HEK293 (cell line): Measurements from ENCODE around the gene GATA1.
"Not testable (repeated sequence)": the region's sequence is repeated elsewhere in the genome, so short reads cannot be mapped to it uniquely, and the experiment has no call there.

ENCODE experiments used
- CTCF ChIA-PET: fragments of 350-600 bp; formaldehyde crosslinking; extraction: SDS; loops from one replicate; lab custom pipeline; 2021; ENCODE audit warnings: antibody characterized with exemption; lab: Yijun Ruan, JAX
- POLR2A ChIA-PET: fragments of 300-600 bp; formaldehyde crosslinking; extraction: SDS; loops from one replicate; lab custom pipeline; 2020; ENCODE audit warnings: antibody characterized with exemption, inconsistent platforms; lab: Yijun Ruan, JAX
- H3K27ac ChIP-seq: fragments of 200-500 bp; sonication (Bioruptor generic); 2 replicates; pipeline ENCODE4 v1.5.1; 2014; ENCODE audit warnings: low read depth, low read length, control low read depth, inconsistent platforms; ENCODE audit errors: extremely low read depth
- H3K36me3 ChIP-seq, 2 experiments: fragments of 200-500 bp in 1 of 2; sonication (Bioruptor generic) in 1 of 2; 1 replicate in 1 of 2; 2 replicates in 1 of 2; pipeline ENCODE4 v1.5.1; 2014 to 2017; ENCODE audit warnings: inconsistent platforms in 2 of 2, low read length in 2 of 2; ENCODE audit not compliant: control insufficient read depth in 2 of 2, insufficient read depth in 1 of 2
- H3K4me1 ChIP-seq: fragments of 200-500 bp; sonication (Bioruptor generic); 2 replicates; pipeline ENCODE4 v1.5.1; 2014; ENCODE audit warnings: mild to moderate bottlenecking, low read length, inconsistent platforms; ENCODE audit not compliant: control insufficient read depth, insufficient read depth
- H3K4me3 ChIP-seq: 2 replicates; pipeline ENCODE4 v1.5.1; 2011; ENCODE audit warnings: low read depth, mild to moderate bottlenecking, control low read depth, low read length, moderate library complexity
- H3K9me3 ChIP-seq: fragments of 200-500 bp; sonication (Bioruptor generic); 2 replicates; pipeline ENCODE4 v1.5.1; 2014; ENCODE audit warnings: low read depth, low read length, inconsistent platforms; ENCODE audit not compliant: control insufficient read depth, insufficient read depth
- GLI2 ChIP-seq: fragments of 450-650 bp; formaldehyde crosslinking; IDR thresholded peaks from 2 replicates; pipeline ENCODE4; 2017; ENCODE audit warnings: missing biosample characterization, missing genetic modification characterization, low read depth, borderline replicate concordance
- GLIS1 ChIP-seq: fragments of 450-650 bp; formaldehyde crosslinking; IDR thresholded peaks from 2 replicates; pipeline ENCODE4 v1.5.1; 2016; ENCODE audit warnings: missing biosample characterization, missing genetic modification characterization
- OVOL3 ChIP-seq: fragments of 450-650 bp; formaldehyde crosslinking; IDR thresholded peaks from 2 replicates; pipeline ENCODE4 v1.5.1; 2016; ENCODE audit warnings: missing biosample characterization, missing genetic modification characterization
- SP2 ChIP-seq: fragments of 450-650 bp; formaldehyde crosslinking; IDR thresholded peaks from 2 replicates; pipeline ENCODE4 v1.5.1; 2016; ENCODE audit warnings: missing biosample characterization, missing genetic modification characterization
- ZBTB48 ChIP-seq: fragments of 450-650 bp; formaldehyde crosslinking; IDR thresholded peaks from 2 replicates; pipeline ENCODE4 v1.5.1; 2016; ENCODE audit warnings: missing biosample characterization, missing genetic modification characterization
- ZNF211 ChIP-seq: fragments of 450-650 bp; formaldehyde crosslinking; IDR thresholded peaks from 2 replicates; pipeline ENCODE4 v1.5.1; 2016; ENCODE audit warnings: low read depth, missing biosample characterization, missing genetic modification characterization
- ZNF23 ChIP-seq: fragments of 450-650 bp; formaldehyde crosslinking; IDR thresholded peaks from 2 replicates; pipeline ENCODE4 v1.5.1; 2016; ENCODE audit warnings: missing biosample characterization, missing genetic modification characterization, borderline replicate concordance
- ZNF239 ChIP-seq: fragments of 450-650 bp; formaldehyde crosslinking; IDR thresholded peaks from 2 replicates; pipeline ENCODE4 v1.5.1; 2016; ENCODE audit warnings: missing biosample characterization, missing genetic modification characterization
- ZNF37A ChIP-seq: fragments of 450-650 bp; IDR thresholded peaks from 2 replicates; pipeline ENCODE4 v1.5.1; 2018; ENCODE audit warnings: missing biosample characterization, missing genetic modification characterization
- ZNF404 ChIP-seq: fragments of 450-650 bp; formaldehyde crosslinking; IDR thresholded peaks from 2 replicates; pipeline ENCODE4 v1.5.1; 2017; ENCODE audit warnings: missing biosample characterization, missing genetic modification characterization
- ZNF600 ChIP-seq: fragments of 450-650 bp; formaldehyde crosslinking; IDR thresholded peaks from 2 replicates; pipeline ENCODE4 v1.5.1; 2016; ENCODE audit warnings: missing biosample characterization, missing genetic modification characterization
- ZNF660 ChIP-seq: fragments of 450-650 bp; IDR thresholded peaks from 2 replicates; pipeline ENCODE4 v1.5.1; 2018; ENCODE audit warnings: missing biosample characterization, mild to moderate bottlenecking, missing genetic modification characterization
- TF ChIP-seq, protein P1 (sequence below): fragments of 450-650 bp; formaldehyde crosslinking; IDR thresholded peaks from 2 replicates; pipeline ENCODE4 v1.5.1; 2016; ENCODE audit warnings: missing biosample characterization, missing genetic modification characterization
- TF ChIP-seq, protein P2 (sequence below): fragments of 450-650 bp; formaldehyde crosslinking; IDR thresholded peaks from 2 replicates; pipeline ENCODE4 v1.5.1; 2016; ENCODE audit warnings: missing biosample characterization, missing genetic modification characterization

The GATA1 gene

DNA sequence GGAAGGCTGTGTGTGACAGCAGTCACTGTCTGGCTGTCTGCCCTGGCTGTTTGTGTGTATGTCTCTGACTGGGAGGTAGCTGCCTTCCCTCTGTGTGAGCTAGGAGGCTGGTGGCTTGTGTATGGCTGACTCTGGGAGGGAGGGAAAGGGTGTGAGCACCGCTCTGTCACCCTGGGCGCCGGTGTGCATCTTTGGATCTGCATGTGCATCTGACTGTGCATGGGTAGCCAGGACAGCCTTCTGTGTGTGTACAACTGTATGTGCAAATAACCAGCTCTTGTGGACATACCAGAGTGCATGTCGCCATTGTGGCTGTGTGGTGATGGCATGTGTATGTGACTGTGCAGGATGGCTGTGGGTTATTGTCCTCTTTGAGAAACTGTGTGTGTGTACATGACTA is 32.5 kb downstream of the GATA1 start:
- Histone ChIP-seq H3K9me3 (no peaks in the 10 kb centered on the region), H3K4me1 (no peaks in the 10 kb centered on the region), H3K36me3 (peaks cover 0 to 72% of the 10 kb centered on the region in 2 experiments; a peak in 1 of 3 replicates), H3K4me3 (no peak overlapping the region), H3K27ac (no peak overlapping the region)
- POLR2A ChIA-PET, result no interaction called here
- CTCF ChIA-PET, result no interaction called here
- TF ChIP-seq GLI2 (tag by site-specific recombination), result no peak
- TF ChIP-seq, protein P1, sequence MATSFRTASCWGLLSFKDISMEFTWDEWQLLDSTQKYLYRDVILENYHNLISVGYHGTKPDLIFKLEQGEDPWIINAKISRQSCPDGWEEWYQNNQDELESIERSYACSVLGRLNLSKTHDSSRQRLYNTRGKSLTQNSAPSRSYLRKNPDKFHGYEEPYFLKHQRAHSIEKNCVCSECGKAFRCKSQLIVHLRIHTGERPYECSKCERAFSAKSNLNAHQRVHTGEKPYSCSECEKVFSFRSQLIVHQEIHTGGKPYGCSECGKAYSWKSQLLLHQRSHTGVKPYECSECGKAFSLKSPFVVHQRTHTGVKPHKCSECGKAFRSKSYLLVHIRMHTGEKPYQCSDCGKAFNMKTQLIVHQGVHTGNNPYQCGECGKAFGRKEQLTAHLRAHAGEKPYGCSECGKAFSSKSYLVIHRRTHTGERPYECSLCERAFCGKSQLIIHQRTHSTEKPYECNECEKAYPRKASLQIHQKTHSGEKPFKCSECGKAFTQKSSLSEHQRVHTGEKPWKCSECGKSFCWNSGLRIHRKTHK (tag by site-specific recombination), result no peak
- TF ChIP-seq ZNF37A (tag by site-specific recombination), result no peak
- 0 out of 2 replicates have a peak, but pooled peaks have one; percentile 22 for TF ChIP-seq ZNF600

DNA sequence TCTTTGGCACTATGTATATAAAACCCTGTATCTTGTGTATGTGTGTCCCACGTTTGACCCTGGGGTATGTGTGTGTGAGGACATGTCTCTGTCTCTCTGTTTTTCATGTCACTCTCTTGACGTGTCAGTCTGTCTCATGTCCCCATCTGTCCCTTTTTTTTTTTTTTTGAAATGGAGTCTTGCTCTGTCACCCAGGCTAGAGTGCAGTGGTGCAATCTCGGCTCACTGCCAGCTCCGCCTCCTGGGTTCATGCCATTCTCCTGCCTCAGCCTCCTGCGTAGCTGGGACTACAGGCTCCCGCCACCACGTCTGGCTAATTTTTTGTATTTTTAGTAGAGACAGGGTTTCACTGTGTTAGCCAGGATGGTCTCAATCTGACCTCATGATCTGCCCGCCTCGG is 33.0 kb downstream of the GATA1 start:
- peaks cover 0 to 72% of the 10 kb centered on the region in 2 experiments; a peak in 1 of 3 replicates for H3K36me3 ChIP-seq
- POLR2A ChIA-PET, result not testable (repeated sequence)

DNA sequence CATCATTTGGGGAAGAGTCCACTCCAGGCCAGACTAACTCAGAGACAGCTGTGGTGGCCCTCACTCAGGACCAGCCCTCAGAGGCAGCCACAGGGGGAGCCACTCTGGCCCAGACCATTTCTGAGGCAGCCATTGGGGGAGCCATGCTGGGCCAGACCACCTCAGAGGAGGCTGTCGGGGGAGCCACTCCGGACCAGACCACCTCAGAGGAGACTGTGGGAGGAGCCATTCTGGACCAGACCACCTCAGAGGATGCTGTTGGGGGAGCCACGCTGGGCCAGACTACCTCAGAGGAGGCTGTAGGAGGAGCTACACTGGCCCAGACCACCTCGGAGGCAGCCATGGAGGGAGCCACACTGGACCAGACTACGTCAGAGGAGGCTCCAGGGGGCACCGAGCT is 36.7 kb downstream of the GATA1 start:
- CTCF ChIA-PET, result interaction anchor here (1.4 kb wide), 1 partner anchor 11 kb away, joined by 5 read pairs; no protein-coding TSS in a partner anchor
- no peak overlapping the region for H3K27ac ChIP-seq
- POLR2A ChIA-PET, result no interaction called here
- no peak overlapping the region for H3K4me3 ChIP-seq
- H3K4me1 ChIP-seq, result no peaks in the 10 kb centered on the region
- peaks cover 0 to 66% of the 10 kb centered on the region in 2 experiments; a peak in 1 of 3 replicates for H3K36me3 ChIP-seq
- no peaks in the 10 kb centered on the region for H3K9me3 ChIP-seq
- TF ChIP-seq ZNF239 (tag by site-specific recombination) (no peak), GLIS1 (tag by site-specific recombination) (peak; percentile 32)
- TF ChIP-seq, protein P2, sequence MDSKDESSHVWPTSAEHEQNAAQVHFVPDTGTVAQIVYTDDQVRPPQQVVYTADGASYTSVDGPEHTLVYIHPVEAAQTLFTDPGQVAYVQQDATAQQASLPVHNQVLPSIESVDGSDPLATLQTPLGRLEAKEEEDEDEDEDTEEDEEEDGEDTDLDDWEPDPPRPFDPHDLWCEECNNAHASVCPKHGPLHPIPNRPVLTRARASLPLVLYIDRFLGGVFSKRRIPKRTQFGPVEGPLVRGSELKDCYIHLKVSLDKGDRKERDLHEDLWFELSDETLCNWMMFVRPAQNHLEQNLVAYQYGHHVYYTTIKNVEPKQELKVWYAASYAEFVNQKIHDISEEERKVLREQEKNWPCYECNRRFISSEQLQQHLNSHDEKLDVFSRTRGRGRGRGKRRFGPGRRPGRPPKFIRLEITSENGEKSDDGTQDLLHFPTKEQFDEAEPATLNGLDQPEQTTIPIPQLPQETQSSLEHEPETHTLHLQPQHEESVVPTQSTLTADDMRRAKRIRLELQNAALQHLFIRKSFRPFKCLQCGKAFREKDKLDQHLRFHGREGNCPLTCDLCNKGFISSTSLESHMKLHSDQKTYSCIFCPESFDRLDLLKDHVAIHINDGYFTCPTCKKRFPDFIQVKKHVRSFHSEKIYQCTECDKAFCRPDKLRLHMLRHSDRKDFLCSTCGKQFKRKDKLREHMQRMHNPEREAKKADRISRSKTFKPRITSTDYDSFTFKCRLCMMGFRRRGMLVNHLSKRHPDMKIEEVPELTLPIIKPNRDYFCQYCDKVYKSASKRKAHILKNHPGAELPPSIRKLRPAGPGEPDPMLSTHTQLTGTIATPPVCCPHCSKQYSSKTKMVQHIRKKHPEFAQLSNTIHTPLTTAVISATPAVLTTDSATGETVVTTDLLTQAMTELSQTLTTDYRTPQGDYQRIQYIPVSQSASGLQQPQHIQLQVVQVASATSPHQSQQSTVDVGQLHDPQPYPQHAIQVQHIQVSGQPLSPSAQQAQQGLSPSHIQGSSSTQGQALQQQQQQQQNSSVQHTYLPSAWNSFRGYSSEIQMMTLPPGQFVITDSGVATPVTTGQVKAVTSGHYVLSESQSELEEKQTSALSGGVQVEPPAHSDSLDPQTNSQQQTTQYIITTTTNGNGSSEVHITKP (tag by site-specific recombination), result peak; percentile 98

More for the DNA sequence above, 33.0 kb downstream of the GATA1 start:
- CTCF ChIA-PET, H3K4me3 ChIP-seq, H3K9me3 ChIP-seq, H3K27ac ChIP-seq, H3K4me1 ChIP-seq: not testable (repeated sequence)

DNA sequence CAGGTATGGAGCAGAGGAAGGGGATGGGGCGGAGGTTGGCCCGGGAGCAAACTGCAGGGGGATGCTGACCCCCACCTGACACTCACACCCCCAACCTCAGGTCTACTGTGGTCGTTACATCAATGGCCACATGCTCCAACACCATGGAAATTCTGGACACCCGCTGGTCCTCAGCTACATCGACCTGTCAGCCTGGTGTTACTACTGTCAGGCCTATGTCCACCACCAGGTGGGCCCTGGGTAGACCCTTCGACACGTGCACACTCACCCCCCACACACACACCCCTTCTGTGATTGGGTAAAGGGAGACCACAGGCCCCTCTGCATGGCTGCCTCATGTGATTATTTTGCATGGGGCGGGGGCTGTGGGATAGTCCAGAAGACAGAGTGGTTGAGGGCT is 37.7 kb downstream of the GATA1 start:
- Histone ChIP-seq H3K27ac (no peak overlapping the region), H3K36me3 (peaks cover 0 to 56% of the 10 kb centered on the region in 2 experiments; a peak in 1 of 3 replicates), H3K4me1 (no peaks in the 10 kb centered on the region), H3K4me3 (no peak overlapping the region)
- CTCF ChIA-PET, result interaction anchor here (0.5 to 1.4 kb wide), 2 partner anchors 10 to 296 kb away, joined by 3 to 5 read pairs; no protein-coding TSS in a partner anchor
- no peak for TF ChIP-seq OVOL3
- no peak for TF ChIP-seq ZNF660 (tag by site-specific recombination)
- TF ChIP-seq ZNF23 (tag by site-specific recombination), result no peak
- TF ChIP-seq ZBTB48 (tag by site-specific recombination), result no peak
- TF ChIP-seq ZNF404 (tag by site-specific recombination), result no peak
- no peak for TF ChIP-seq ZNF211 (tag by site-specific recombination)
- no peak for TF ChIP-seq ZNF600
- no peak for TF ChIP-seq SP2 (tag by site-specific recombination)
- TF ChIP-seq, all 188 proteins: peak for 0
- POLR2A ChIA-PET, result no interaction called here
- no peaks in the 10 kb centered on the region for H3K9me3 ChIP-seq
